ENCODE results near the gene ARAP3.

The ARAP3 gene

GRCh38 chr5:141639357-141640050, 42.5 kb downstream of the ARAP3 start:
- no peak overlapping the region for H3K4me3 ChIP-seq (replicated peaks; ENCODE audit: low read depth, low read length)
- TF ChIP-seq, protein P1, sequence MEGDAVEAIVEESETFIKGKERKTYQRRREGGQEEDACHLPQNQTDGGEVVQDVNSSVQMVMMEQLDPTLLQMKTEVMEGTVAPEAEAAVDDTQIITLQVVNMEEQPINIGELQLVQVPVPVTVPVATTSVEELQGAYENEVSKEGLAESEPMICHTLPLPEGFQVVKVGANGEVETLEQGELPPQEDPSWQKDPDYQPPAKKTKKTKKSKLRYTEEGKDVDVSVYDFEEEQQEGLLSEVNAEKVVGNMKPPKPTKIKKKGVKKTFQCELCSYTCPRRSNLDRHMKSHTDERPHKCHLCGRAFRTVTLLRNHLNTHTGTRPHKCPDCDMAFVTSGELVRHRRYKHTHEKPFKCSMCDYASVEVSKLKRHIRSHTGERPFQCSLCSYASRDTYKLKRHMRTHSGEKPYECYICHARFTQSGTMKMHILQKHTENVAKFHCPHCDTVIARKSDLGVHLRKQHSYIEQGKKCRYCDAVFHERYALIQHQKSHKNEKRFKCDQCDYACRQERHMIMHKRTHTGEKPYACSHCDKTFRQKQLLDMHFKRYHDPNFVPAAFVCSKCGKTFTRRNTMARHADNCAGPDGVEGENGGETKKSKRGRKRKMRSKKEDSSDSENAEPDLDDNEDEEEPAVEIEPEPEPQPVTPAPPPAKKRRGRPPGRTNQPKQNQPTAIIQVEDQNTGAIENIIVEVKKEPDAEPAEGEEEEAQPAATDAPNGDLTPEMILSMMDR (IDR thresholded peaks at IDR 0.05; ENCODE audit: low read depth, low read length, missing control alignments) = no peak
- no peak for DNase-seq (ENCODE audit: extremely low read depth, low read depth)

- DNase-seq (ENCODE audit: extremely low read depth, low read depth) = no peak
- TF ChIP-seq, protein P1 (IDR thresholded peaks at IDR 0.05; ENCODE audit: low read depth, low read length, missing control alignments) = no peak
- H3K4me3 ChIP-seq (replicated peaks; ENCODE audit: low read depth, low read length) = no peak overlapping the region
Observed at GRCh38 chr5:141638771-141639170, 43.3 kb downstream of the ARAP3 start.

- no peak for DNase-seq (ENCODE audit: extremely low read depth, low read depth)
- peak overlapping the region; percentile 95 for H3K4me3 ChIP-seq (replicated peaks; ENCODE audit: low read depth, low read length)
- TF ChIP-seq, protein P1 (IDR thresholded peaks at IDR 0.05; ENCODE audit: low read depth, low read length, missing control alignments) = peak; percentile 9
Observed at GRCh38 chr5:141637767-141638419, 44.1 kb downstream of the ARAP3 start.

DNA sequence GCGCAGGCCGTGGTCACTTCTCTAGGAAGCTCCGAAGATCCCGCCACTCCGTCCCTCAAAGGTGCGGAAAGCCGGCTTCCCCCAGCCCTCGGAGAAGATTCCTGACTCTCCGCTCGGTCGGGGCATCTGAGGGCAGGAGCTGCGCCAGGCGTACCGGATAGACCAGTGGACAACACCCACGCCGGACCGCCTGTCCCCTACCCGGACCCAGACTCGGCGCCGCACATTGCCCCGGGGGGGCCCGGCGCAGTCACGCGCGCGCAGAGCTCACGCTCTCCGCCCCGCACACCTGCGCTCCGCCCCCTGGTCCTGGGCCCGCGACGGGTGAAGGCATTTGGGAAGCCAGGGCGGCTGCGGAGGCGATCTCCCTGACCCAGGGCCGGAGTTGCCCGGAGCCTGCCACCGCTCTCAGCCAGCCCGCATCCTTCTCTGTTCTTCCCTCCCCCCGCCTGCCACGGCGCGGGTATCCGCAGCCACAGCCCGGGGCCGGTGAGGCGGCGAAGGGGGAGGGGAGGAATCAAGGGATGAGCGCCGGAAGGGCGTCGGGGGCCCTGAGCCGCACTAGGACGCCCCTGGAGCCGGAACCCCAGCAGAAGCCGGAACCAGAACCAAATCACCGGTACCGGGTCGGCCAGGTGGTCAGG, 44.8 kb downstream of the ARAP3 start:
- TF ChIP-seq, protein P1 (IDR thresholded peaks at IDR 0.05; ENCODE audit: low read depth, low read length, missing control alignments) = no peak
- H3K4me3 ChIP-seq (replicated peaks; ENCODE audit: low read depth, low read length) = peak overlapping the region; percentile 95
- DNase-seq (ENCODE audit: extremely low read depth, low read depth) = no peak

DNA sequence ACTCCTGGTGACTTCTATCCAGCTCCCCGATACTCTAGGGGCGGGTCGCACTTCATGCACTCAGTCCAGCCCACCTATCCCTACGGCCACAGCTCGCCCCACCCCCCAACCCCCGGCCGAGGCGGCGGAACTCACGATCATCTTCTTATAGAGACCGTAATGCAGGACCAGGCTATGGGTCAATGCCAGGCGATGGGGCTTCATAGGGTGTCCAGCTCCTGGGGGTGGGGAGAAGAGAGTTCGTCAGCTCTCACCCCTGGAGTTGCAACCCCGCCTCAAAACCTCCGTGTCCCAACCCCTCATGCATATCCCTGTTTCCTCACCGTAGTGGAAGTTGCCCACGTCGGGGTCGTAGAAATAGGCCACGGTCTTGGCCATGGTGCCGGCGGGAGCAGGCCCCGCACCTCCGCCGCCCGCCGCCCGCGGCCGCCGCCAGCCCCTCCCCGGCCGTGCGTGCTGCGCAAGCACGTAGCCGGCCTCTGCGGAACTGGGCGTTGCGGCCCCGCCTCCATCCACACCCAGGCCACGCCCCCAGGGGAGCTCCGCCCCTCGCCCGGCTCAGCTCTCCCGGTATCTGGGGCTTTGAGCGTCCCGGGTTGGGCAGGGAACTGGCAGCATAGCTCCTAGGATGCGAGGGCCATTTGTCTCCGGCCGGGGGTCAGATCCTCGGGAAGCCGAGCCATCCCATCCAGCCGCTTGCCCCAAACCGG, 45.5 kb downstream of the ARAP3 start, which contains the start of the genes HDAC3 and RELL2:
TSS of gene HDAC3 (minus strand) at position 437 of the 710 bp plus-strand sequence. CDS start at position 378, 59 bp downstream.
TSS of gene RELL2 (plus strand) at position 585 of the 710 bp plus-strand sequence. CDS start 1,229 bp downstream, outside the sequence.
- H3K4me3 ChIP-seq (replicated peaks; ENCODE audit: low read depth, low read length) = peak within 1 kb of the TSS; percentile 95
- TF ChIP-seq, protein P1 (IDR thresholded peaks at IDR 0.05; ENCODE audit: low read depth, low read length, missing control alignments) = no peak
- DNase-seq (ENCODE audit: extremely low read depth, low read depth) = no peak

- no peak for DNase-seq (ENCODE audit: extremely low read depth, low read depth)
- H3K4me3 ChIP-seq (replicated peaks; ENCODE audit: low read depth, low read length) = peak overlapping the region; percentile 95
- TF ChIP-seq, protein P1 (IDR thresholded peaks at IDR 0.05; ENCODE audit: low read depth, low read length, missing control alignments) = no peak
Observed at GRCh38 chr5:141636106-141636412, 46.0 kb downstream of the ARAP3 start.
